ENCODE results near the gene DUSP11. TPM values are rescaled to one million over a fixed set of nuclear protein-coding genes. Genes with fewer than 3 reads are reported as not detected.
"Not testable (repeated sequence)": the region's sequence is repeated elsewhere in the genome, so short reads cannot be mapped to it uniquely, and the experiment has no call there.

The DUSP11 gene
- total RNA-seq, 2 donors from 2014 or later, result 18.2 to 19.9 TPM

GRCh38 chr2:73730810-73731209 lies 49.1 kb downstream of the DUSP11 start:
- intact Hi-C loops (cut with DNase I, micrococcal nuclease), result no loop called here
- DNase-seq (no peak), ATAC-seq (peak; percentile 11)

- intact Hi-C loops (cut with DNase I, micrococcal nuclease), result no loop called here
- DNase-seq (no peak), ATAC-seq (no peak)
These were observed 51.2 kb downstream of the DUSP11 start for GRCh38 chr2:73728711-73729110.

GRCh38 chr2:73728043-73728442 lies 51.9 kb downstream of the DUSP11 start:
- intact Hi-C loops (cut with DNase I, micrococcal nuclease), result no loop called here
- DNase-seq (no peak), ATAC-seq (no peak)

GRCh38 chr2:73726657-73727056 lies 53.2 kb downstream of the DUSP11 start:
- DNase-seq; ATAC-seq; intact Hi-C loops (cut with DNase I, micrococcal nuclease): not testable (repeated sequence)

GRCh38 chr2:73718851-73719621 lies 60.9 kb downstream of the DUSP11 start:
- DNase-seq (no peak), ATAC-seq (no peak)
- intact Hi-C loops (cut with DNase I, micrococcal nuclease), result no loop called here

- DNase-seq, result no peak
- intact Hi-C loops (cut with DNase I, micrococcal nuclease), result no loop called here
- ATAC-seq, result no peak
These were observed 61.5 kb downstream of the DUSP11 start for GRCh38 chr2:73718421-73718820.

GRCh38 chr2:73717695-73718094 lies 62.2 kb downstream of the DUSP11 start:
- DNase-seq; intact Hi-C loops (cut with DNase I, micrococcal nuclease): not testable (repeated sequence)
- ATAC-seq, result peak; percentile 74

GRCh38 chr2:73717251-73717606 lies 62.7 kb downstream of the DUSP11 start:
- intact Hi-C loops (cut with DNase I, micrococcal nuclease), result no loop called here
- ATAC-seq (peak; percentile 13), DNase-seq (no peak)

GRCh38 chr2:73716543-73717250 lies 63.2 kb downstream of the DUSP11 start:
- ATAC-seq (peak; percentile 92), DNase-seq (peak in 1 of 2 donors; percentile 62)
- intact Hi-C loops (cut with DNase I, micrococcal nuclease), result no loop called here

- intact Hi-C loops (cut with DNase I, micrococcal nuclease), result no loop called here
- no peak for ATAC-seq
- DNase-seq, result no peak
These were observed 65.8 kb downstream of the DUSP11 start for GRCh38 chr2:73714091-73714490.

Other genes with a start within 250 kb of the DUSP11 start
- gene NAT8, start 137.7 kb downstream of the DUSP11 start, total RNA-seq, result under 1 TPM in 1 of 2 donors, not detected in 1; 0.73 TPM
- gene TPRKB, start 42.8 kb downstream of the DUSP11 start, total RNA-seq, result 10 to 100 TPM; 22.5 to 24.4 TPM
- not detected for gene C2orf78, start 4.1 kb upstream of the DUSP11 start, total RNA-seq
- gene STAMBP, start 48.9 kb upstream of the DUSP11 start, total RNA-seq, result 10 to 100 TPM; 43.1 to 52.3 TPM
- gene ACTG2, start 112.9 kb upstream of the DUSP11 start, total RNA-seq, result 100 to 1,000 TPM in 1 of 2 donors, 10 to 100 TPM in 1; 14.7 to 765 TPM
- gene DGUOK, start 146.8 kb upstream of the DUSP11 start, total RNA-seq, result 10 to 100 TPM; 47.4 to 52.6 TPM
- 10 to 100 TPM; 21.0 to 29.4 TPM for gene TET3, start 204.8 kb upstream of the DUSP11 start, total RNA-seq